ENCODE measurements around the gene UCHL3. TPM values are rescaled to one million over a fixed set of nuclear protein-coding genes. Genes with fewer than 3 reads are reported as not detected.

UCHL3 gene
- total and polyA plus RNA-seq, 2 of the 4 experiments (the other 2 are of a cell fraction): 63.8 to 68.3 TPM

GRCh38 chr13:75555836-75556235, 6.2 kb downstream of the UCHL3 start:
- H3K27me3 ChIP-seq (ENCODE audit: control insufficient read depth, insufficient read depth, low read length): no peaks in the 10 kb centered on the region
- H3K27ac ChIP-seq (ENCODE audit: insufficient read depth, low read length): no peak overlapping the region
- no peak overlapping the region for H3K4ac ChIP-seq (ENCODE audit: low read depth, low read length)
- H3K4me2 ChIP-seq (ENCODE audit: low read depth, low read length): no peak overlapping the region
- no peak overlapping the region for H2AK9ac ChIP-seq (replicated peaks; ENCODE audit: low read depth, low read length, poor library complexity)
- ChIA-PET CTCF (interaction anchor here (0.5 kb wide), 1 partner anchor 275 kb away, joined by 6 read pairs; no protein-coding TSS in a partner anchor), POLR2A (ENCODE audit: unreplicated experiment) (no interaction called here)
- H4K5ac ChIP-seq (ENCODE audit: low read depth, low read length): no peak overlapping the region
- no CpG with 5 or more reads among the region's 1 CpG for WGBS, 2 experiments (ENCODE audit: extremely low coverage in 2 of 2, insufficient read length in 1 of 2)
- H3K9me1 ChIP-seq (ENCODE audit: insufficient read depth, low read length): peaks cover 1% of the 10 kb centered on the region; the same call in 1 of the 2 replicates
- no peak for DNase-seq
- no peak overlapping the region for H2AK5ac ChIP-seq (ENCODE audit: low read depth, low read length)
- H2BK120ac ChIP-seq (ENCODE audit: low read depth, low read length): no peak overlapping the region
- H4K8ac ChIP-seq (ENCODE audit: low read depth in 2 of 2, low read length in 2 of 2): no peak overlapping the region
- H2BK5ac ChIP-seq (ENCODE audit: low read depth, low read length, poor library complexity, severe bottlenecking): no peak overlapping the region
- no peak for ATAC-seq (ENCODE audit: low read depth)
- dilution Hi-C loops (cut with HindIII; ENCODE audit: low sequenced_read_pairs, unreplicated experiment) (no loop called here), intact Hi-C loops (cut with micrococcal nuclease) (no loop called here), in situ Hi-C loops (cut with MboI; ENCODE audit: low sequenced_read_pairs) (loop anchor here (25.0 kb wide), 2 partner anchors 256 to 906 kb away; no protein-coding TSS in a partner anchor)
- no peak overlapping the region for H3K23ac ChIP-seq (ENCODE audit: low read depth, low read length)
- no peak for TF ChIP-seq USF2 (IDR thresholded peaks at IDR 0.05; ENCODE audit: low read depth, low read length)
- peak; percentile 2; the same call in 1 of the 2 replicates for TF ChIP-seq MAFK (IDR thresholded peaks at IDR 0.05; ENCODE audit: low read depth, low read length)
- peaks cover 5 to 25% of the 10 kb centered on the region in 2 experiments; a peak in 2 of 4 replicates for H3K79me1 ChIP-seq (ENCODE audit: low read depth in 1 of 2, low read length in 2 of 2)
- no peaks in the 10 kb centered on the region for H4K20me1 ChIP-seq (ENCODE audit: insufficient read depth, low read length)
- BruUV-seq (replicated peaks): no TSS peak
- H2BK20ac ChIP-seq (ENCODE audit: low read depth, low read length): no peak overlapping the region
- H3K9ac ChIP-seq (ENCODE audit: low read depth, low read length): no peak overlapping the region
- no peak overlapping the region for H3K18ac ChIP-seq (ENCODE audit: low read depth, low read length)
- H3K14ac ChIP-seq (replicated peaks; ENCODE audit: low read depth, low read length): no peak overlapping the region
- H3K9me3 ChIP-seq (ENCODE audit: control insufficient read depth, insufficient read depth, low read length): no peaks in the 10 kb centered on the region
- H2BK15ac ChIP-seq (ENCODE audit: low read depth, low read length): no peak overlapping the region
- peaks cover 4% of the 10 kb centered on the region for H3K36me3 ChIP-seq (ENCODE audit: control insufficient read depth, insufficient read depth, low read length)
- H3K56ac ChIP-seq (ENCODE audit: extremely low read depth, insufficient read depth, low read length): no peak overlapping the region
- no peak overlapping the region for H3K4me3 ChIP-seq (ENCODE audit: insufficient read depth, low read depth, low read length)
- H3K4me1 ChIP-seq (ENCODE audit: control insufficient read depth, insufficient read depth, low read length): no peaks in the 10 kb centered on the region
- no peak overlapping the region for H4K91ac ChIP-seq (ENCODE audit: insufficient read depth, low read depth, low read length)
- no peak overlapping the region for H2AFZ ChIP-seq (replicated peaks; ENCODE audit: low read length, poor library complexity)
